ENCODE data around the gene TDRD7.
"Not testable (repeated sequence)": the region's sequence is repeated elsewhere in the genome, so short reads cannot be mapped to it uniquely, and the experiment has no call there.

The TDRD7 gene

DNA sequence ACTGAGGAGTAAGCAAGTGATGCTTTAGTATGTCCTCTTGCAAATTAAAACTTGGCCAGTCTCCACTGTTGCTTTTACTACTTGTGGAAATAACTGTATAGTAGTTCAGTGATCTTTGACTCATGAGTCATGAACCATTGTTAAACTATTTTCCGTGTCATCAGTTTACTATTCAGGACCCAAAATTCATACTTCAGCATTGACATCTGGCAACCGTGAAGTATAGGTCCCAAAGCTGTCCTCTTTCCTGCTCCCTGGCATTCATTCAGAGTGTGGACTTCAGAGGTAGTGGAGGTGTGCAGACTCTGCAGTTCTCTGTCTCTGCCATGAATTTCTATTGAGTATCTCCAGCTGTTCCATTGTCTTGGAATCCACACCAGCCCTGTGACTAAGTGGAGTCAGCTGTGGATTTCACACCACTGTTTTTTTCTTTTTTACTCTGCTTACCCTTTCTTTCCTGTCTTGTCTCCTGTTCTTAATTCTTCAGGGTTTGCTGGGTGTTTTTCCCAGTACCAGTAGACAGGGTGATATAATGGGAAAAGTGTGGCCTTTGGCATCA is 7.5 kb downstream of the TDRD7 start:
- no peak for DNase-seq (ENCODE audit: low read depth in 2 of 2)

DNA sequence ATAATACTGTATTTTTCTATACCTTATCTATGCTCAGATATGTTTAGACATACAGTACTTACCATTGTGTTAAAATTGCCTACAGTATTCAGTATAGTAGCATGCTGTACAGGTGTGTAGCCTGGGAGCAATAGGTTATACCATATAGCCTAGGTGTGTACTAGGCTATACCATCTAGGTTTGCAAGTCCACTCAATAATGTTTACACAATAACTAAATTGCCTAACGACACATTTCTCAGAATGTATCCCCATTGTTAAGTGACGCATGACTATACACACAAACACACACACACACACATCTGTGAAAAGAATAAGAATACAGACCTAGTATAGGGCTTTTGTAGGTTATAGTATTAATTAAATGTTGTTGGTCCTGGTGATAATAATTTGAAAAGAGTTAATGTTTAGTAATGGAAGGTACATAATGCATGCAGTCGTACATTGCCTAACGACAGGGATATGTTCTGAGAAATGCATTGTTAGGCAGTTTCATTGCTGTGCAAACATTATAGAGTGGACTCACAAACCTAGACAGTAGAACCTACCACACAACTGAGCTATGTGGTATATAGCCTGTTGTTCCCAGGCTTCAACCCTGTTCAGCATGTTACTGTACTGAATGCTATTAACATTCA is 13.6 kb downstream of the TDRD7 start:
- DNase-seq (ENCODE audit: low read depth in 2 of 2), result no peak

DNA sequence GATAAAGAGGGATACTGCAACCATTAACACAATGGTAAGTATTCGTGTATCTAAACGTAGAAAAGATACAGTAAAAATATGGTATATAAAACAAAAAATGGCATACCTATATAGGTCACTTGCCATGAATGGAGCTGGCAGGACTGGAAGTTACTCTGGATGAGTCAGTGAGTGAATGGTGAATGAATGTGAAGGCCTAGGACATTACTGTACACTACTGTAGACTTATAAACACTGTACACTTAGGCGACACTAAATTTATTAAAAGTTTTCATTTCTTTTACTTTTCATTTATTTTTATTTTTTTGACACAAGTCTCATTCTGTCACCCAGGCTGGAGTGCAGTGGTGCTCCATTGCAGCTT is 14.1 kb downstream of the TDRD7 start:
- no peak for DNase-seq (ENCODE audit: low read depth in 2 of 2)

- DNase-seq (ENCODE audit: low read depth in 2 of 2), result no peak
These were observed 16.0 kb downstream of the TDRD7 start for GRCh38 chr9:97427885-97428284.

- DNase-seq (ENCODE audit: low read depth in 2 of 2), result no peak
These were observed 18.6 kb downstream of the TDRD7 start for GRCh38 chr9:97430316-97431043.

DNA sequence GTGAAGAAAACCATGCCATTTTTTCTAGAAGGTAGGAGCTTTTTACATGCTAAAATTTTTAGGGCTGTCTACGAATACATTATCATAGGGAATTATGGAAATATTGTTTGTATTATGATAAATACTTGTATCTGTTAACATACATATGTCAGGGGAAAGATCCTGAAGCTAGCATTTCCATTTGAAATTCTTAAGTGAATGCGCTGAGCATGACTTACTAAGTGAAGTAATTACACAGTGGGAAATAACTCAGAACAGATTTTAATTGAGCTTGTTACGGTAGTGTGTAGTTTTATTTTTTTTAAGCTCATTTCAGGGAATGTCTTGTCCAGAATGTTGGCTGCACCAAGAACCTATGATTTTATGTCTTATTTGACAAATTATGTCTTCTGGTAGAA is 19.1 kb downstream of the TDRD7 start:
- no peak for DNase-seq (ENCODE audit: low read depth in 2 of 2)

GRCh38 chr9:97431549-97432143 is 19.8 kb downstream of the TDRD7 start:
- DNase-seq (ENCODE audit: low read depth in 2 of 2), result no peak

GRCh38 chr9:97437051-97437600 is 25.2 kb downstream of the TDRD7 start:
- no peak for DNase-seq (ENCODE audit: low read depth in 2 of 2)

DNA sequence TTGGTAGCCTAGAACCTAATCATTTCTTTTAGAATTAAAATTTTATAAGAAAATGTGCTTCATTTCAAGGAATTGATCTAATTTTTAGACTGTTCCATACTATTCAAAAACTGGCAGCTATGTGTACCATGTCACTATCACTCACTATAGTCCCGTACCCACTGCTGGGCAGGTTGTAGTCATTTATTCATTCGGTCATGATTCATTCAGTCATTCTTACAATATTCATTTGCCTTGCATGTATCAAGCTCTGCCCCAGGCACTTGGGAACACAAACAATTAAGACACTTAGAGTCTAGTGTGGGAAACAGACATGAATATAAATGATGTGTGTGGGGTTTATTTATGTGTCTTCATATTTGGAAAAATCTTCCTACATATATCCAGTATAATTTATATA is 26.4 kb downstream of the TDRD7 start:
- no peak for DNase-seq (ENCODE audit: low read depth in 2 of 2)

DNA sequence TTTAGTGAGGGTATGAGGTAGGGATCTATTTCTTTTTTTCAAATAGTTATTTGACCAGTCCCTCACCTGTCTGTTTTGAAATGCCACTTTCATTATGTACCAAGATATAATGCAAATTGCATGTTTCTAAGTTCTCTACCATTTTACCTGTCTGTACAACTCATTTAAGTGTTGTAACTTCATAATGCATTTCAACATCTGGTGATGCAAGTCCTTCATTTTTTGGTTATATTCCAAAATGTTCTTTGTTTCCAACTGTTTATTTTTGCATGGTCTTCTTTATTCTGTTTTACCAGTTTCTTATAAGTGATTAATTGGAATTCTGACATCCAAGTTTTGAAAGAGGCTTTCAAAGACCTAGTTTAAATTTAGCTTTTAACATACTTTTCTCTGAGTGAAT is 26.8 kb downstream of the TDRD7 start:
- no peak for DNase-seq (ENCODE audit: low read depth in 2 of 2)

- DNase-seq (ENCODE audit: low read depth in 2 of 2), result no peak
These were observed 28.3 kb downstream of the TDRD7 start for GRCh38 chr9:97440160-97440559.

DNA sequence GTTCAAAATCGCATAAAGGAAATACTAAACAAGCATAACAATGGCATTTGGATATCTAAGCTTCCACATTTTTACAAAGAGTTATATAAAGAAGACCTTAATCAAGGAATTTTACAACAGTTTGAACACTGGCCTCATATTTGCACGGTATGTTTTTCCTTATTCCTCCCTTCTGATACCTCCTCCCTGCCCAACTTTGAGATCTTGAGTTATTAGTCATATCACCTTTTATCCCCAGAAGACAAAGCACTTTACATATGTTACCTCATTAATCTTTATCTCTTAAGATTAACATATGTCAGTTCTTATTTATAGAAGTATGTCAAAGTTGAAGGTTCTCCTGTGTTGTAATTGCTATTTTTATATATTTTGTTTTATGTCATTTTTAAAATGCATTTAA is 29.8 kb downstream of the TDRD7 start:
- no peak for DNase-seq (ENCODE audit: low read depth in 2 of 2)

GRCh38 chr9:97445119-97445701 is 33.3 kb downstream of the TDRD7 start:
- no peak for DNase-seq (ENCODE audit: low read depth in 2 of 2)

DNA sequence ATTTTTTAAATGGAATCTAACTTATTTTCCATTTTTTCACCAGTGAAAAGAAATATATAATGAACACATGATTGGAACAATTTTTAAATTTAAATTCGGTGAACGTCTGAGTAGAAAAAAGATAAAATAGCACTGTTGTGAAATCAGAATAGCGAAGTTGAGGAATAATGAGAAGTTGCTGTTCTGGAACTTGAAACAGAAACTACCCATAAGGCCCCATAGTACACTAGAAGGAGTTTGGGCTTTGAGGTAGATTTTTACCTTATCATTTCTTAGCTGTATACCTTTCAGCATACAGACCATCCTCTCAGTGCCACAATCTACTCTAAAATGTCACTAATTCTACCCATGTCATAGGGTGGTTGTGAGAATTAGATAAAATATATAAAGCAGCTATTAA is 35.1 kb downstream of the TDRD7 start:
- no peak for DNase-seq (ENCODE audit: low read depth in 2 of 2)

DNA sequence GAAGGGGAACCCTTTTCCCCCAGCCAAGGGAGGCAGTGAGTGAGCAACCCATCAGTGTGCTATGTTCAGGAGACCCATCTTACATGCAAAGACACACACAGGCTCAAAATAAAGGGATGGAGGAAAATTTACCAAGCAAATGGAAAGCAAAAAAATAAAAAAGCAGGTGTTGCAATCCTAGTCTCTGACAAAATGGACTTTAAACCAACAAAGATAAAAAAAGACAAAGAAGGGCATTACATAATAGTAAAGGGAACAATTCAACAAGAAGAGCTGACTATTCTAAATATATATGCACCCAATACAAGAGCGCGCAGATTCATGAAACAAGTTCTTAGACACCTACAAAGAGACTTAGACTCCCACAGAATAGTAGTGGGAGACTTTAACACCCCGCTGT is 41.7 kb downstream of the TDRD7 start:
- DNase-seq (ENCODE audit: low read depth in 2 of 2), result not testable (repeated sequence)

GRCh38 chr9:97456841-97457240 is 44.9 kb downstream of the TDRD7 start:
- not testable (repeated sequence) for DNase-seq (ENCODE audit: low read depth in 2 of 2)

DNA sequence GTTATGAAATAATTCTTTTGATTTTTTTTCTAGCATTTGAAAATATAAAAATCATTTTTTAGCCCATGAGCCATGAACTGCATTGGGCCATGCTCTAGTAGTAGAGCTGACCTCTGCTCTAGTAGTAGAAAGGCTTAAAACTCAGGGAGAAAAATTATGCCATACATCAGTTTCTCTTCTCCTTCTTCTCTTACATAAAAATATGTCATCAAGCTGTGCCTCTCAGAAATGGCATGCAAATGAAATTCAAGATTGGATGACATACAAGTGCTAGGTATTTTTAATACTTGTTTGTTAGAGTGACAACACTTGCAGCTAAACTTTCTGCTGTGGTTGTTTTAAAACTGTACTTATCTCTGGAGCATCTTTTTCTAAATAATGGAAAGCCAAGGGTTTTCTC is 47.4 kb downstream of the TDRD7 start:
- DNase-seq (ENCODE audit: low read depth in 2 of 2), result no peak

DNA sequence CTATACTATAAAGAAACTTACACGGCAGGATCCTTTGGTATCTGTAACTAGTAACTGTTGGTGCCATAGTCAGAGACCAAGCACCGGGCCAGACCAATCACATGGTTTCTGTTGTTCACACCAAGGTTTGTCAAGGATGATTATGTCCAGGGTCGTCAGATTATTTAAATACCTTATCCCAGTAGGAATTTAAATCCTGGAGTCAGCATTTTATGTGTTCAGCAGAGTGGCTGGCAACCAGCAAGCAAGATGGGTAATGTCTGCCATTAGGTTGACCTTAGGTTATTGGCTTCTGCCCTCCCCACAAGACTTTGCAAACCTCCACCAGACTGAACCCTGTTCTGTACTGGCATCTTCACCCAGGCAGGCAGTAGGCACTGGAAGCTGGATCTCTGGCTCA is 50.3 kb downstream of the TDRD7 start:
- no peak for DNase-seq (ENCODE audit: low read depth in 2 of 2)

GRCh38 chr9:97462914-97463313 is 51.0 kb downstream of the TDRD7 start:
- no peak for DNase-seq (ENCODE audit: low read depth in 2 of 2)

- no peak for DNase-seq (ENCODE audit: low read depth in 2 of 2)
These were observed 57.0 kb downstream of the TDRD7 start for GRCh38 chr9:97468658-97469448.

- no peak for DNase-seq (ENCODE audit: low read depth in 2 of 2)
These were observed 58.2 kb downstream of the TDRD7 start for GRCh38 chr9:97470076-97470475.

DNA sequence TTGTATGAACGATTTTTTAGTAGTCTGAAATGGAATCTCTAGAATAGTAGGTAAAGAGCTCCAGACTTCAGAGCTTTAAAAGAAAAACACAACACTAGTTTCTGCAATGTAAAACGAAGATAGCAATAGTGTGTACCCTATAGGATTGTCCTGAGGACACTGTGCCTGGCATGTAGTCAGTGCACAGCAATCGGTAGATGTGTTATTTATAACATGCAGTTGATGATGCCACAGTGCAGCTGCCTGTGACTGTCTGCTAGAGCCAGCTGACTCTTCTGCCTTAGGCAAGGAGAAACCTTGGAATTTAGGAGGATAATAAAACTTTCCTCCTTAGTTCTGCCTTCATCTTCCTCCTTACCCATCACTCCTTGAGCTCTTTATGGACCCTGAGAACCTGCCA is 61.8 kb downstream of the TDRD7 start:
- no peak for DNase-seq (ENCODE audit: low read depth in 2 of 2)

Data from stimulated activated CD8-positive, alpha-beta memory T cell treated with anti-CD3 and anti-CD28 coated beads, Interleukin-15, amount 100 ng/mL, for 4 hours (primary cell).